Uterus (tissue), 4 donors: ENCODE data around the gene IAPP. TPM values are rescaled to one million over a fixed set of nuclear protein-coding genes. Genes with fewer than 3 reads are reported as not detected.
"Not testable (repeated sequence)": the region's sequence is repeated elsewhere in the genome, so short reads cannot be mapped to it uniquely, and the experiment has no call there.

Source experiments
- DNase-seq, 2 donors: peaks; one replicate each; pipeline ENCODE4 v3.0.0-alpha.2; 2019 to 2020
- H3K27ac ChIP-seq, 2 donors: fragments of 200-600 bp; sonication (generic); 1 replicate in 1 of 2; 2 replicates in 1 of 2; pipeline ENCODE4 v1.5.1; 2016 to 2018
- H3K27me3 ChIP-seq, 2 donors: fragments of 200-600 bp; sonication (generic); one replicate each; pipeline ENCODE4 v1.5.1; 2018 to 2019; ENCODE audit warnings: control low read depth in 1 of 2
- H3K36me3 ChIP-seq, 2 donors: fragments of 200-600 bp; sonication (generic); one replicate each; pipeline ENCODE4 v1.5.1; 2019; ENCODE audit warnings: control low read depth in 1 of 2
- H3K4me1 ChIP-seq, 2 donors: fragments of 200-600 bp; sonication (generic); one replicate each; pipeline ENCODE4 v1.5.1; 2018 to 2019; ENCODE audit warnings: control low read depth in 1 of 2
- H3K4me3 ChIP-seq, 2 donors: fragments of 200-600 bp; sonication (generic); 1 replicate in 1 of 2; 2 replicates in 1 of 2; pipeline ENCODE4 v1.5.1; 2018 to 2019; ENCODE audit warnings: mild to moderate bottlenecking in 1 of 2
- H3K9me3 ChIP-seq, 2 donors: fragments of 200-600 bp; sonication (generic); one replicate each; pipeline ENCODE4 v1.5.1; 2019; ENCODE audit warnings: control low read depth in 1 of 2
- POLR2A ChIP-seq, 2 donors: fragments of 450-650 bp; IDR thresholded peaks; one replicate each; pipeline ENCODE4 v1.6.1; 2016; ENCODE audit warnings: antibody characterized with exemption in 2 of 2, mild to moderate bottlenecking in 1 of 2, moderate library complexity in 1 of 2
- intact Hi-C: fragments of 100-400 bp; cut with DNase I; formaldehyde crosslinking; loops from one replicate; pipeline ENCODE4 v1.15.1; 2023; ENCODE audit warnings: low total_unique reads
- total RNA-seq, 4 donors: library from RNA; depleted of rRNA in 3 of 4; stranded (reverse); fragments of >200 nt in 3 of 4; gene quantifications; one replicate each; pipeline versions ENCODE4 v1.1.0 to v1.2.4, GENCODE V29; 2014 to 2023
- TF ChIP-seq, protein P1 (sequence below), 4 experiments: fragments of 200-600 bp in 2 of 4; fragments of 450-650 bp in 2 of 4; sonication (generic) in 2 of 4; IDR thresholded peaks; one replicate each; pipeline ENCODE4 v1.5.1; 2016 to 2019; ENCODE audit warnings: antibody characterized with exemption in 4 of 4, mild to moderate bottlenecking in 2 of 4, moderate library complexity in 1 of 4
- donor health status: DM: yes; HTN: yes; CAD: no.

Gene IAPP
- total RNA-seq, 4 donors from 2014 or later, result not detected

DNA sequence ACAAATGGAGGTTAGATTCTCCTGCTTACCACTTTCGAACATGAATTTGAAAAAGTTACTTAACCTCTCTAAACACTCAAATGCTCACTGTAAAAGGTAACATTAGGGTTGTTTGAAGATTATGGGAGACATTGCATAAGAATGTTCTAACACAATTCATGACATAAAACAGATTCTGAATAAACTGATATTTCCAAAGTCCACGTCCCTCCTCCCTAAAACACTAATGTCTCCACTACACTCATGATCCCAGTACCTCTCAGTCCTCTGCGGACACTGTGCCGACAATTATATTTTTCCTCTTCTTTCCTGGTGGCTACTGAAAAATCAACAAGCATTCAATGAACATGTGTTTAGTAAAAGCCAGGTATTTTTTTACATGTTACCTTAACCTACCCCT lies 18.8 kb upstream of the IAPP start:
- Histone ChIP-seq H3K9me3 (no peaks in the 10 kb centered on the region), H3K27ac (no peak overlapping the region), H3K4me3 (no peak overlapping the region), H3K36me3 (no peaks in the 10 kb centered on the region), H3K4me1 (no peaks in the 10 kb centered on the region), H3K27me3 (no peaks in the 10 kb centered on the region)
- DNase-seq, result no peak
- TF ChIP-seq, protein P1, sequence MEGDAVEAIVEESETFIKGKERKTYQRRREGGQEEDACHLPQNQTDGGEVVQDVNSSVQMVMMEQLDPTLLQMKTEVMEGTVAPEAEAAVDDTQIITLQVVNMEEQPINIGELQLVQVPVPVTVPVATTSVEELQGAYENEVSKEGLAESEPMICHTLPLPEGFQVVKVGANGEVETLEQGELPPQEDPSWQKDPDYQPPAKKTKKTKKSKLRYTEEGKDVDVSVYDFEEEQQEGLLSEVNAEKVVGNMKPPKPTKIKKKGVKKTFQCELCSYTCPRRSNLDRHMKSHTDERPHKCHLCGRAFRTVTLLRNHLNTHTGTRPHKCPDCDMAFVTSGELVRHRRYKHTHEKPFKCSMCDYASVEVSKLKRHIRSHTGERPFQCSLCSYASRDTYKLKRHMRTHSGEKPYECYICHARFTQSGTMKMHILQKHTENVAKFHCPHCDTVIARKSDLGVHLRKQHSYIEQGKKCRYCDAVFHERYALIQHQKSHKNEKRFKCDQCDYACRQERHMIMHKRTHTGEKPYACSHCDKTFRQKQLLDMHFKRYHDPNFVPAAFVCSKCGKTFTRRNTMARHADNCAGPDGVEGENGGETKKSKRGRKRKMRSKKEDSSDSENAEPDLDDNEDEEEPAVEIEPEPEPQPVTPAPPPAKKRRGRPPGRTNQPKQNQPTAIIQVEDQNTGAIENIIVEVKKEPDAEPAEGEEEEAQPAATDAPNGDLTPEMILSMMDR (IDR thresholded peaks at IDR 0.05), result no peak
- TF ChIP-seq POLR2A (IDR thresholded peaks at IDR 0.05), result no peak
- intact Hi-C loops, result no loop called here

DNA sequence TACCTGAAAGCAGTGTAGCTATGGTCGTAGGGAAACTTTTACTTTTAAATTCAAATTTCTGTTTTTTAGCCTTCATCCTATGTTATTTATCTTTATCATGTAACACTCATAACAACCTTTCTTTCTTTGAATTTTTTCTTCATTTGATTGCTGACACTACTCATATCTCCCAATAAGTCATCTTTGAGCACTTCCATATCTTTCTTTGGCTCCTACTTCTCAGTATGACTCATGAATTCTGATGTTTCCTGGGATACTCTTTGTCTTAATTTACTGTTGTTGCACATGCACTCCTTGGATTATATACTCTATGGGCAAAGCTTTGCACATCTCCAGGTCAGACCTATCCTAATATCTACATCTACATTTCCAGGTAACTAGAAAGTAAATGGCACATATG lies 18.1 kb upstream of the IAPP start:
- H3K4me1 ChIP-seq, result no peaks in the 10 kb centered on the region
- intact Hi-C loops, result no loop called here

DNA sequence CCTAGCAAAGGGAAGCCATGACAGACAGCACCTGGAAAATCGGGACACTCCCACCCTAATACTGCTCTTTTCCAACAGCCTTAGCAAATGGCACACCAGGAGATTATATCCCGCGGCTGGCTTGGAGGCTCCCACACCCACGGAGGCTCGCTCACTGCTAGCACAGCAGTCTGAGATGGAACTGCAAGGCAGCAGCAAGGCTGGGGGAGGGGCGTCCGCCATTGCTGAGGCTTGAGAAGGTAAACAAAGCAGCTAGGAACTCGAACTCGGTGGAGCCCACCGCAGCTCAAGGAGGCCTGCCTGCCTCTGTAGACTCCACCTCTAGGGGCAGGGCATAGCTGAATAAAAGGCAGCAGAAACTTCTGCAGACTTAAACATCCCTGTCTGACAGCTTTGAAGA lies 12.1 kb upstream of the IAPP start:
- H3K4me3 ChIP-seq, H3K36me3 ChIP-seq, H3K4me1 ChIP-seq, H3K27ac ChIP-seq, intact Hi-C loops, H3K27me3 ChIP-seq, H3K9me3 ChIP-seq, DNase-seq: not testable (repeated sequence)

More for the DNA sequence above, 18.1 kb upstream of the IAPP start:
- H3K36me3 ChIP-seq, result no peaks in the 10 kb centered on the region
- H3K4me3 ChIP-seq, result no peak overlapping the region
- H3K27ac ChIP-seq, result no peak overlapping the region
- H3K9me3 ChIP-seq, result no peaks in the 10 kb centered on the region
- TF ChIP-seq, protein P1 (IDR thresholded peaks at IDR 0.05), result no peak
- TF ChIP-seq POLR2A (IDR thresholded peaks at IDR 0.05), result no peak
- DNase-seq, result no peak
- no peaks in the 10 kb centered on the region for H3K27me3 ChIP-seq

DNA sequence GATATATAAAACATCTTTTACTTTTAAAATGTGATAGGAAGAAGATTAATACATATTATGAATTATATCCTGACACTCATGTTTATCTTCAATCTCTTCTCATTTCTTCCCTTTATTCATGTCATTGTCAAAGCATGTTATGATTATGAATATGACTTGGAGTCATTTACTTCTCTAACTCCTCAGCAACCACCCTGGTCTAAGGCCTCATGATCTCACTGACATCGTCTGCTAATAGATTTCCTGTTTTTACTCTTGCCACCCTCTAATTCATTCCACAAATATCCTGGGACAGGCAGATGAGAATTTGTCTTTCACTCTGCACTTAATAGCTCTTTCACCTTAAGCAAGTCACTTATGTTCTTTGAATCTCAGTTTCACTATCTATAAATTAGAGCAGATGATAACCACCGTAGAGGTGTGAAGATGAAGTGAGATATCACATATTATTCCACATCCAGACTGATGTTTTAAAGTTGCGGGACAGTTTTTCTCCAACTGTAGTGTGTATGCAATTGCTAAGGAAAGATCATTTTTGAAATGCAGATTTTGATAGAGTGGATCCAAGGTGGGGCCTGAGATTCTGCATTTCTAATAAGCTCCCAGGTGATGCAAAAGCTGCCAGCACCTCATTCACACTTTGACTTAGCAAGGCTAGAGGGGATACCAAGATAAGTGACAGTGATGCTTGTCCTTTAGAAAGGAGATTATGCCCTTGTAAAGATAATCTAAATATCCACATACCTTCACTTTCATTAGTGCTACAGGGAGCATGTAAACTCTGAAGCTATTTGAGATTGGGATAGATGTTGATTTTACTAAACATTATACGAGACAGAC lies 3.3 kb upstream of the IAPP start:
- H3K9me3 ChIP-seq, result no peaks in the 10 kb centered on the region
- DNase-seq, result no peak
- intact Hi-C loops, result no loop called here

DNA sequence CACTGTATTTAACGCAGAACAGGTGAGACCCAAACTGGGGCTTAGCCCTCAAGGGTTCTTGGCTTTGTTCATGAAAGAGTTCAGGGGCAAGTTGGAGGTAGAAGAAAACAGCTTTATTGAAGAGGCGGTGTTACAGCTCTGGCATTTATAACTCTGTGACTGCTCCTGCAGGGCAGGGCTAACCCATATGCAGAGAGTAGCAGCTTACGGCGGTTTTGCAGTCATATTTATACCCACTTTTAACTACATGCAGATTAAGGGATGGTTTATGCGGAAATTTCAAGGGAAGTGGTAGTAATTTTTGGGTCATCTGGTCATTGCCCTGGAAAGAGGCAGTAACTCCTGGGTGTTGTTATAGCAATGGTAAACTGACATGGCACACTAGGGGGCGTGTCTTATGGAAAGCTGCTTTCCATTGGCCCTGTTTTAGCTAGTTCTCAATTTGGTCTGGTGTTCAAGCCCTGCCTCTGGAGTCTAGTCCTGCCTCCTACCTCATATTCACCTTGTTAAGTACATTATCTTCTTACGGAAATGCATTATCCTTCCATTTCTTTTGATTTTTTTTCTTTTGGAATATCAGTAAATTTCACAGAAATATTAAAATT lies 1.8 kb upstream of the IAPP start:
- DNase-seq, result no peak
- Histone ChIP-seq H3K4me3 (no peak overlapping the region), H3K27me3 (no peaks in the 10 kb centered on the region), H3K27ac (no peak overlapping the region), H3K9me3 (no peaks in the 10 kb centered on the region), H3K4me1 (no peaks in the 10 kb centered on the region), H3K36me3 (no peaks in the 10 kb centered on the region)
- no peak for TF ChIP-seq POLR2A (IDR thresholded peaks at IDR 0.05)
- TF ChIP-seq, protein P1 (IDR thresholded peaks at IDR 0.05), result no peak
- intact Hi-C loops, result no loop called here

More for the DNA sequence above, 3.3 kb upstream of the IAPP start:
- no peaks in the 10 kb centered on the region for H3K36me3 ChIP-seq
- no peak for TF ChIP-seq POLR2A (IDR thresholded peaks at IDR 0.05)
- TF ChIP-seq, protein P1 (IDR thresholded peaks at IDR 0.05), result no peak
- H3K27ac ChIP-seq, result no peak overlapping the region
- no peaks in the 10 kb centered on the region for H3K4me1 ChIP-seq
- H3K27me3 ChIP-seq, result no peaks in the 10 kb centered on the region
- no peak overlapping the region for H3K4me3 ChIP-seq
